ENCODE data around the gene CYTIP.

DNA sequence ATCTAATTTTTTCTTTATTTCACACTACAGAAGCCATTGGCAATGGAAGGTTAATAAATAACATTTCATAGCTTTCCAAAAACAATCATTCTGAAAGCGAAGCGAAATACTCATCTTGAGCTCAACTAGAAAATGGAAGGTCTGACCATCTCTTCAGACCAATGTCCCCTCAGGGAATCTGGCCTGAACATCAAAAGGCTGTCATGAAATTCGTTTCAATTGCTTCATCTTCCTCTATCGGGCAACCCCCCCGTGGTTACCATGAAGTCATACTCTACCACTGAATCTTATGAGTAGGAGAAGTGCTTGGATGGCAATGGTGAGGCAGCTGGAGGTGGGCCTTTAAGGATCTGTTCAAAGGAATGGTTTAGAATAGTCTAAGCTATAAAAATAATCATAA lies 22.9 kb upstream of the CYTIP start:
- TF ChIP-seq EZH2 (IDR thresholded peaks at IDR 0.05; ENCODE audit: insufficient read depth, poor library complexity, severe bottlenecking) = no peak
- TF ChIP-seq EZH2phosphoT487 (IDR thresholded peaks at IDR 0.05; ENCODE audit: insufficient read depth, low read depth) = no peak
